Endothelial cell of hepatic sinusoid (primary cell): ENCODE results near the gene TEX53.

Source experiments
- in situ Hi-C: cut with HindIII; loops from 2 replicates; pipeline ENCODE4 v1.10.0; 2017; ENCODE audit warnings: low sequenced_read_pairs

The TEX53 gene

DNA sequence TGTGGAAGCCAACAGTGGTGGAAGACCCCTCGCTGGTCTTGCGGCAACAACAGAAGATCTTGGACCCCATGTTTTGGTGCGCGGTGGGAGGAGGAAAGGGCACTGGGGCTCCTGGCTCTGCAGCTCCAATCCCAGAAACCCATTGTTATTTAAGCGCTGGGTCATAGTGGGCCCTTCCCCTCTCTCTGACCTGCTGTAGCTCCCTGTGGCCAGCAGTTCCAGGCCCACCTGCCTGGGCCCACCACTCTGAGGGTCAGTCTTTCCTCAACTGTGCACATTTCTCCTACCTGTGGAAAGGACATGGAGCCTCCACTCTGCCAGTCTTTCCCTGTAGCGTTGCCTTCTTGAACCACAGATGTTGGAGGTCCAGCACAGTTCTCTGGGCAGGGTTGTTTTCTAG is at the start of gene TEX53:
TSS of gene TEX53 (minus strand) at position 101 of the 400 bp plus-strand sequence. CDS start at position 70, 31 bp downstream.
- in situ Hi-C loops, result loop anchor here (5.0 kb wide), 1 partner anchor 245 kb away; no protein-coding TSS in a partner anchor

DNA sequence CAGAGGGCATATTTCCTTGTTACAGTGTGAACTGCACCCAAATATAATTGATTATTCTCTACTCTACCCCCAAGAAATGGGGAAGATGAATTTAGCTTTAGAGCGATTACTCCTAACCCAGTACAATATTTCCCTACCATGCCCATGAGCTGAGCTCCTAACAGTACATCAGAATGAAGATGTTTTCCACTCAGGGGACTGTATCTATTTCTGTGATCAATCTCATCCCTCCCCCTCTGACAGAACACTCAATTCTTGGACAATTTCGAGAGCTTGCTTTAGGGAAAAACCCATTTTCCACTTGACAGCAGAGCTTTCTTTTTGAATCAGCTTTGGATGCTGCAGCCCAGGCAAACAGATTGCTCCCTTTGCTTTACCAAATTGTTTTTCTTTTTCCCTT is 49.1 kb upstream of the TEX53 start:
- in situ Hi-C loops, result no loop called here

DNA sequence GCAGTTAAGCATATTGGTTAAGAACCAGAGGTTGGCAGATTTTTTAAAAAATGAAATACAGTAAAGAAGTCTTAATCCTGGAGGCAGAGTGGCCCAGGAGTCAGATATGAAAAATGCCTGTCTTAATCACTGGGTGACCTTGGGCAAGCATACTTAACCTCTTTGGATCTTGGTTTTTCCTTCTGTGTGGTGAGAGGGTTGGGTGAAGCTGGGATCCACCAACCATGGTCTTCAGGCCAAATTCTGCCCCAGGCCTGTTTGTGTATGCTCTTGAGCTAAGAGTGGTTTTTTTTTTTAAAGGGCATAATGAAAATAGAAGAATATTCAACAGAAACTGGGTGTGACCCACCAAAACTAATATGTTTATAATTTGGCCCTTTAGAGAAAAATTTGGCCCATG is 44.4 kb upstream of the TEX53 start:
- in situ Hi-C loops, result no loop called here

DNA sequence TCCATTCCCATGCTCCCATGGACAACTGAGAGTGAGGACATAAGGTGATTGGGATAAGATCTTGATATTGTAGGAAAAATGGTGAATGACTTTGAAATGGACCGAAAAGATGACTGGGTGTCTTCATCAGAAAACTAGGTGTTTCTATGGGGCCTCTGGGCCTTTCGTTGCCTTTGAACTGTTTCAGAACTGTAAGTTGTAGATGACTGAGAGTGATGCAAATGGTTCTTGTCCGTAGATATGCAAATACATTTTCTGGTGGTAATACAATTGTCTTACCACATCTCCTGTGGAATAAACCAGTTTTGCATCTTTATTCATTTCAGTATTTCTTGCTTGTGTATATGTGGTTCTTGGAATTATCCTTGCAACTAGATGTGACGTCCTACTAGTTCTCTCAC is 40.3 kb upstream of the TEX53 start:
- in situ Hi-C loops, result loop anchor here (5.0 kb wide), 1 partner anchor 309 kb away; no protein-coding TSS in a partner anchor

DNA sequence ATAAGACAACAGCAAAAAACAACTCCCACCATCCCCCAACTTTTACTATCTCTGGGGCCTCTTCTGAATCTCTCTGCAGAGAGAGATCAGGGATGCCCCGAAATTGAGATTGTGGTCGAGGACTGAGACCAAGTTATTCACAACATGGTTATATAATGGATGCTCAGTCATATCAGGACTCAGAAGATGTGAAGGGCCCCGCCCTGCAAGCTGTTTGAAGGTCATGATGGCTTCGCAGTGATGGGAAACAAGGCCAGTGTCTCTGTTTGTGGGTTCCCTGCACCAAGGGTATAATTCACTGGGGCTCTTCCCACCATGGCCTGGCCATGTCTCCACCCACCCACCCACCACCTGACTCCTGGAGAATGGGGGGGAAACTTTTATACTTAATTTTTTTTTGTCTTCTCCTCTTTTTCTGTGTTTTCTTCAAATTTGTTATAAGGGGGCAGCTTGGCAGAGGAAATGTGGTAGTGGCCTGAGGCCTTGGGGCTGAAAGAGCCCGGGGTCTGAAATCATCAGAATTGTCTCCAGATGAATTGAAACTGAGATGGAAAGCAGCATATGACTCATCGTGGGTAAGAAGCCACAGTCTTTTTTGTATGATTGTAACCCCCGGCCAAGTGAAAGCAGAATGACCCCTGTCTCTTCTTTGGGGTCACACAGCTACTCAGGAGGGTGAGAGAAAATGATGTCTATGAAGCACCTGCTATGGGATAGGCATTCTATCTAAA is 39.4 kb upstream of the TEX53 start:
- in situ Hi-C loops, result loop anchor here (5.0 kb wide), 1 partner anchor 310 kb away; no protein-coding TSS in a partner anchor

DNA sequence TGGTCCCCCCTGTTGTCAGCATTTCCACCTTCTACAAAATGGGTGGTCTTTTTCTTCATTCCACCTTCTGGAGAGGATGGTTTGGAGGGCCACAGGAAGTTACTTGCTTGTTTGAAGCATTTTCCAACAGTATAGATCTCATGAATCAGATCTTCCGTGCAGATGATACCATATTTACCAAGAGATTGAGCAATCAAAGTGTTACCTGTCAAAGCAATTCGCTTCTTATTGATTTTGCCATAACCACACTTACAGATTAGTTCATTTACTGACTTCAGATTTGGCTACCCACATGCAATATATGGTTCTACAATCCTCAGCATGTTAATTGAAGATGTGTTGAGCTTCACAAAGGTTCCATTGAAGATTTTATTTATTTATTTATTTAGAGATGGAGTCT is 38.3 kb upstream of the TEX53 start:
- in situ Hi-C loops, result loop anchor here (5.0 kb wide), 1 partner anchor 311 kb away; no protein-coding TSS in a partner anchor

DNA sequence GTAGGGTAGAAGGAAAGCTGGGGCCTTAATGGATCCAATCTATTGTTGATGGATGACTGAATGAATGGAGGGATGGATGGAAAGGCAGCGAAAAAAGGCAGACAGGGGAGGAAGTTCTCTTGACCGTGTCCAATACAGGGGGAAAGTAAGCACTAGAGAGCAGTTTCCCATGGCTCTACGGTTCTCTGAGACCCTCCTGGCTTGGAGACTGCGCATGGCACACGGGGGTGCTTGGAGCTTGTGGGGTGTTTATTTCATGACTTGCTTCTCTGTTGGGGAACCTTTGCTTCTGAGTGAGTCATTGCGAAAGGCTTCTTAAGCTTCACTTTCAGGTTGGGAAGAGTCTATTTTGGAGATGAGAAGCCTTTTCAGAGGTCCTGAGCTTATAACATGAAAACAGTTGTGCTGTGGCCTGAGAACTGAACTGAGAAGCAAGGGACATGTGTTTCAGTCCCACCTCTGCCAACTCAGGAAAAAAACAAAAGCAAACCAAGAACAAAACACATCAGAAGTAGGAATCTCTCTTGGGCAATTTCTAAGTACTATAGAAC is 37.2 kb upstream of the TEX53 start:
- in situ Hi-C loops, result loop anchor here (5.0 kb wide), 2 partner anchors 63 to 313 kb away; no protein-coding TSS in a partner anchor

DNA sequence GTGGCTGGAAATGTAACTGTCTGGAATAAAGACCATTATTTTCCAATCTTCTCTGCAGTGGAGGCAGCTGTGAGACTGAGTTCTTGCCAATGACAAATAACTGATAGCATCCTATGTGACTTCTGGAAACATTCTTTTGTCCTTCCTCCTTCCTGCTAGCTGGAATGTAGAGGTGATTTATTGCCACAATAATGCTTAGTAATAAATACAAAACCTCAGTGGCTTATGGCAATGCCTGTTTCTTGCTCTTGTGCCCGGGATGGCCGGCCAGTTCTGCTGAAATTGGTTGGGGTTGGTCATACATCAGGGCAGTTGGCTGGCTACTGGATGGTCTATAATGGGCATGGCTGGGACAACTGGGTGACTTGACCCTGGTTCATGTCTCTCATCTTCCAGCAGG is 36.5 kb upstream of the TEX53 start:
- in situ Hi-C loops, result loop anchor here (5.0 kb wide), 1 partner anchor 63 kb away; no protein-coding TSS in a partner anchor

DNA sequence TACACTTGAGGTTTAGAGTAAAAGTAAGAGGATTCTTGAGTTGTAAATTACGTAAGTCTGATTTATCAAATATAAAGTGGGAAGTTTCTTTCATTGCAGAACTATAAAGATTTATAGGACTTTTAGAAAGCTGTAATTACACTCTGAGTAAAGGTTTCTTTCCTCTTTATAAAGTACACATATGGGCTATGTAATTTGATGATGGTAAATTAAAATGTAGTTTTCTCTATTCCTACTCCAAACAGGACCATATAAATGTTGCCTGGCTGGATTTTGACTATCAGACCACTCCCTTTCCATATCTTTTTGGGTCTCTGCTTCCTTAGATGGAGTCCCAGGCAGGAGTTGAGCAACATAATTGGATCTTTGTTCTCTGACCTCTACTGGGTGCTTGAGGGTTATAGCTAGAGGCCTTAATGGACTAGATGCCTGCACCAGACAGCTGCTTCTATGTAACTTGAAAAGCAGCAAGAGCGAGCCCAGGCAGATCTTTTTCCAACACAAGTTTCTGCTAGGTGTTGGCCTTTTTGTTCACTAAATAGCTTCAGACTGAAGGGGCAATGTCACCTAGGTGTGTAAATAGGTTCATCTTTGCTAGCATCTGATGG is 35.7 kb upstream of the TEX53 start:
- in situ Hi-C loops, result loop anchor here (5.0 kb wide), 1 partner anchor 64 kb away; no protein-coding TSS in a partner anchor

DNA sequence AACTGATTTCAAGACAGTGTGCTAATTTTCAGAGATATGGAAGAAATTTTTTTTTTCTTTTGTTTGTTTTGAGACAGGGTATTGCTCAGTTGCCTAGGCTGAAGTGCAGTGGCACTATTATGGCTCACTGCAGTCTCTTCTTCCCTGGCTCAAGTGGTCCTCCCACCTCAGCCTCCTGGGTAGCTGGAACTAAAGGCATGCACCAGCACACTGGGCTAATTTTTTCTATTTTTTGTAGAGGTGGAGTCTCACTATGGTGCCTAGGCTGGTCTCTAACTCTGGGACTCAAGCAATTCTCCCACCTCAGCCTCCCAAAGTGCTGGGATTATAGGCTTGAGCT is 34.3 kb upstream of the TEX53 start:
- in situ Hi-C loops, result loop anchor here (5.0 kb wide), 1 partner anchor 65 kb away; no protein-coding TSS in a partner anchor

DNA sequence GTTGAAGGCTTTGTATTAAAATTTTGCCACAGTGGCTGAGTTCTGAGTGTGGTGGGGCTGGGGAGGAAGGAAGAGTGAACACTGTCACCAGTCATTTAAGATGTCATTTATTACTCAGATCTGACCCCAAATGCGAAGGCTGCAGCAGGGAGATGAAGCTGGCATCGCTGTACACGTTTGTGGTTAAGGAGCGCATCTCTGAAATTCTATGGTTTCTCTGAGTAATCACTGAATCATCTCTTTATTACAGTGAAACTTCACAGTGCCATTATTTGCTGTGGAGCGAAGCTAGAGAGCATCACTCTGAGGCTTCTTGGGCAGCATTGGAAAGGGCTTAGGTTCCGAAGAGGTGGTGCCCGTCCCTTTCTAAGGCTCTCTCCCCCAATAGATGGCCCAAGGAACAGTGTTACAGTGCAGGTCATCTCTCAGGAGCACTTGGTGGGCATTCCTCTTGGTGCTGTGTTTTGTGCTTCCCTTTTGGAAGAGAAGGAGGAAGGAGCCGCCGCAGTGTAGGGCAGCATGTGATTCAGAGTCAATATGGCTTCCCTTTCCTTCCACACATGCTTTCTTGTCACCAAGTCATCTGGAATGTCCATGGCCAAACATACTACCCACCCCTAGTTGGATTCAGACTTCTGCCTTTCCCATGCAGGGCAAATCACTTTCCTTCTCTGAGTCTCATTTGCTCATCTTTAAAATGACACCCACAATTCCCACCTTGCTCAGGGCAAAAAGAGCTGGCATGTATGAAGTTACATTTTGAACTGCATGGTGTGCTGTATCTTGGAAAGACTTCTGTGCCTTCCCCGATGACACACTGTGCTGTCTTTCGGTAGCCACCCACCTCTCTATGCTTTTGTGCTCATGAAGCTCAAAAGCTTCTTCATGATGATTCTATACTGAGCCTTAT is 33.7 kb upstream of the TEX53 start:
- in situ Hi-C loops, result loop anchor here (5.0 kb wide), 1 partner anchor 66 kb away; no protein-coding TSS in a partner anchor

DNA sequence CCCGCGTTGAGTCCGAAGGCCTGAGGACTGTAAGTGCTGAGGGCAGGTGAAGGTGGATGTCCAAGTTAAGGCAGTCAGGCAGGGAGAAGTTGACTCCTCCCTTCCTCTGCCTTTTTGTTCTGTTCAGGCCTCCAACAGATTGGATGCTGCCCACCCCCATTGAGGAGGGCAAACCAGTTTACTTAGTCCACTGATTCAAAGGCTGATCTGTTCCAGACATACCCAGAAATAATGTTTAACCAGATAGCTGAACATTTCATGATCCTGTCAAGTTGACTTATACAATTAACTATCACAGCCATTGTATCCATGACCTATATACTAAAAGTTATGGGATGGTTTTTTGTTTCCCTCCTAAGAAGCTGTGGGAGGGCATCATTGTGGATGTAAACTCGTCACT is 32.7 kb upstream of the TEX53 start:
- in situ Hi-C loops, result loop anchor here (5.0 kb wide), 1 partner anchor 67 kb away; no protein-coding TSS in a partner anchor

DNA sequence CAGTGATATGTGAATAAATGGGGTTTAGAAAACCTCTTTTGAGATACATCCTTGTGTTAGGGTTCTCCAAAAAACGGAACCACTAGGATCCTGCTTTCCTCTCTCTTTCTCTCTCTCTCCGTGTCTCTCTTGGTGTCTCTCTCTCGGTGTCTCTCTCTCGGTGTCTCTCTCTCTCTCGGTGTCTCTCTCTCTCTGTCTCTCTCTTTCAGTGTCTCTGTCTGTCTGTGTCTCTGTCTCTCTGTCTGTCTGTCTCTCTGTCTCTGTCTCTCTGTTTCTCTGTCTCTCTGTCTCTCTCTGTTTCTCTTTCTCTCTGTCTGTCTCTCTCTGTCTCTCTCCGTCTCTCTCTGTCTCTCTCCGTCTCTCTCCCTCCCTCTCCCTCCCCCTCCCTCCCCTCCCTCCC is 32.2 kb upstream of the TEX53 start:
- in situ Hi-C loops, result loop anchor here (5.0 kb wide), 1 partner anchor 67 kb away; no protein-coding TSS in a partner anchor

DNA sequence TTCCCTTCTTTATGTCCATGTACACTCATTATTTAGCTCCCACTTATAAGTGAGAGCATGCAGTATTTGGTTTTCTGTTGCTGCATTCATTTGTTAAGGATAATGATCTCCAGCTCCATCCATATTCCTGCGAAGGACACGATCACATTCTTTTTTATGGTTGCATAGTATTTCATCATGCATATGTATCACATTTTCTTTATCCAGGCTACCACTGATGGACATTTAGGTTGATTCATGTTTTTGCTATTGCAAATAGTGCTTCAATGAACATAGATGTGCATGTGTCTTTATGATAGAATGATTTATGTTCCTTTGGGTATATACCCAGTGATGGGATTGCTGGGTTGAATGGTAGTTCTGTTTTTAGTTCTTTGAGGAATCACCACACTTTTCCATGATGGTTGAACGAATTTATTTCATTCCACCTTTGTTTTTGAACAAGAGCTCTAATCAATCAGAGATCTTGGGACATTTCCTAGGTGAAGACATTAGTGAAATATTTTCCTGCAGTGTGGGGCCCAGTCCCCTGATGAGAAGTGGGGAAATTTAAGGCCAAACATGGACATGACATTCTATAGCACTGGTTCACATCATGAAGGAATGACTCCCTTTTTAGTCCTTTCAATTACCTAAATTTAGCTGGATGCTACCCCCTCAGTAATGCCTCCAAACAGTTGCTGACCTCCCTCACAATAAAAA is 31.5 kb upstream of the TEX53 start:
- in situ Hi-C loops, result no loop called here

DNA sequence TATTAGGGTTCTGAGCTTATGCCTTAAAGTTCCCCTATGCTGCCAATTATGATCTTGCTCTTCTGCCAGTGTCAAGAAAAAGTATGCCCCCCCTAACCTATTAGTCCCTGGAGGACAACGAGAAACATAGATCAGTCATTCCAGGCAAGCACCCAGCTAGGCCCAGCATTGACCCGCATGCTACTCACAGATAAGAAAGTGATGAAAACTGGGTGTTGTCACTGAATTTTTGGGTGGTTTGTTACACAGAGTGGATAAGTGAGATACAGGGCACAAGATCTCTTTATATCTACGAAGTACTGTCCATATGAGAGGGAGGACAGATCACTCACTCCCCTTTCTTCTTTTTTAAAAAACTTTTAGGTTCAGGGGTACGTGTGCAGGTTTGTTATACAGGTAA is 30.8 kb upstream of the TEX53 start:
- in situ Hi-C loops, result no loop called here

DNA sequence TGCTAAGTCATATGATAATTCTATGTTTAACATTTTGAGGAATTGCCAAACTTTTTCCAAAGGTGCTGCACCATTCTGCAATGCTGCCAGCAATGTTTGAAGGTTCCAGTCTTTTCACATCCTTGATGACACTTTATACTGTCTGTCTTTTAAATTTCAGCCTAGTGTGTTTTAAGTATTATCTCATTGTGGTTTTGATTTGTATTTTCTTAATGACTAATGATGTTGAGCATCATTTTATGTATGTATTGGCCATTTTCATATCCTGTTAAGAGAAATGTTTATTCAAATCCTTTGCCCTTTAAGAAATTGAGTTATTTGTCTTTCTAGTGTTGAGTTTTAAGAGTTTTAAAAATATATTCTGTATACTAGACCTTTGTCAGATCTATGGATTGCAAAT is 29.4 kb upstream of the TEX53 start:
- in situ Hi-C loops, result no loop called here

DNA sequence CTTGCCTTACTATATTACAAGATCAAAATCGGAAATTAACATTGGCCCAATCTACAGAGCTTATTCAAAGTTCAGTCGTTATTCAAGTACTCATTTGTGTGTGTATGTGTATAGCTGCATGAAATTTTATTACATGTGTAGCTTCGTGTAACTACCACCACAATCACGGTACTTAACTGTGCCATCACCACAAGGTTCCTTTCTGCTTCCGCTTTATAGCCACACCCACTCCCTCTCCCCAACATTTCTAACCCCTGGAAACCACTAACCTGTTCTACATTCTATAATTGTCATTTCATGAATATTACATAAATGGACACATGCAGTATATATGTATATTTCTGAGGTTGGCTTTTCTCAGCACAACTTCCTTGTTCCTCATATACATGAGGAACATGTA is 28.3 kb upstream of the TEX53 start:
- in situ Hi-C loops, result no loop called here

DNA sequence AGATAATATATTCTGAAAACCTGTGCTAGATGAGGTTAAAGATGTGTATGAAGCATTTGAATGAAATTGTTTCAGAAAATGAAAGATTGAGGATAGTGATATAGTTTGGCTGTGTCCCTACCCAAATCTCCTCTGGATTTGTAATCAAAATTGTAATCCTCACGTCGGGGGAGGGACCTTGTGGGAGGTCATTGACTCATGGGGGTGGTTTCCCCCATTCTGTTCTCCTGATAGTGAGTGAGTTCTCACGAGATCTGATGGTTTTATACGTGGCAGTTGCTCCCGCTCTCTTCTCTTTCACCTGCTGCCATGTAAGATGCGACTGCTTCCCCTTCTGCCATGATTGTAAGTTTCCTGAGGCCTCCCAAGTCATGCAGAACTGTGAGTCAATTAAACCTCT is 26.4 kb upstream of the TEX53 start:
- in situ Hi-C loops, result no loop called here

DNA sequence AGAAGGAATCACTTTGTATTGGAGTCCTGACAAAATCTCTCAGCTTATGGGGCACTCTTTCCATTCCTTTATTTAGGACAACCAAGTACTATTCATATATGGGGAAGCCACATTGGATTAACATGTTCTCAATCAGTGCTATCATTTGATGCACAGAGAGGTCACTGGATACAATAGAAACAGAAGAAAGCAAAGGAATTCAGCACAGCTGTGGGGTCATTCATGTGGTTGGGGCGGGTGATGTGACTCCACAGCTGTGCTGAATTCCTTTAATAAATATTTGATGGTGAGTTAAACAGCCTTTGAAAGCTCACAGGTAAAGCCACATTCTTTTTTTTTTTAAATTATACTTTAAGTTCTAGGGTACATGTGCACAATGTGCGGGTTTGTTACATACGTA is 25.2 kb upstream of the TEX53 start:
- in situ Hi-C loops, result no loop called here
